IPS DF 6.9 (cell line): ENCODE data around the gene ZNF579.
A peak's percentile ranks its signal among the peaks of the same experiment; 100 is the strongest.

Experiments used
- DNase-seq: peaks from one replicate; pipeline ENCODE4 v3.0.0-alpha.2; 2013; ENCODE audit warnings: low read depth, low spot score
- H3K27ac ChIP-seq: one replicate; pipeline ENCODE4 v1.5.1; 2013; ENCODE audit warnings: low read length, control low read depth
- H3K27me3 ChIP-seq: 2 replicates; pipeline ENCODE4 v1.6.1; 2013; ENCODE audit warnings: mild to moderate bottlenecking, low read length; ENCODE audit not compliant: control insufficient read depth, insufficient read depth
- H3K36me3 ChIP-seq: 2 replicates; pipeline ENCODE4 v1.6.1; 2013; ENCODE audit warnings: low read length; ENCODE audit not compliant: control insufficient read depth, insufficient read depth
- H3K4me1 ChIP-seq: 2 replicates; pipeline ENCODE4 v1.6.1; 2013; ENCODE audit warnings: low read length; ENCODE audit not compliant: control insufficient read depth, insufficient read depth
- H3K4me3 ChIP-seq: 2 replicates; pipeline ENCODE4 v1.5.1; 2013; ENCODE audit warnings: mild to moderate bottlenecking, low read length
- H3K9me3 ChIP-seq: 2 replicates; pipeline ENCODE4 v1.6.1; 2013; ENCODE audit warnings: low read length, inconsistent platforms; ENCODE audit not compliant: control insufficient read depth, insufficient read depth
- WGBS: extraction: QIAGEN DNeasy Blood & Tissue Kit; methylation state at CpG from one replicate; pipeline ENCODE4 v1.1.7; 2013; ENCODE audit warnings: mixed read lengths, missing lambda C conversion rate; ENCODE audit not compliant: insufficient read length, insufficient coverage; 5-methylcytosine and 5-hydroxymethylcytosine counted together

ZNF579 gene

DNA sequence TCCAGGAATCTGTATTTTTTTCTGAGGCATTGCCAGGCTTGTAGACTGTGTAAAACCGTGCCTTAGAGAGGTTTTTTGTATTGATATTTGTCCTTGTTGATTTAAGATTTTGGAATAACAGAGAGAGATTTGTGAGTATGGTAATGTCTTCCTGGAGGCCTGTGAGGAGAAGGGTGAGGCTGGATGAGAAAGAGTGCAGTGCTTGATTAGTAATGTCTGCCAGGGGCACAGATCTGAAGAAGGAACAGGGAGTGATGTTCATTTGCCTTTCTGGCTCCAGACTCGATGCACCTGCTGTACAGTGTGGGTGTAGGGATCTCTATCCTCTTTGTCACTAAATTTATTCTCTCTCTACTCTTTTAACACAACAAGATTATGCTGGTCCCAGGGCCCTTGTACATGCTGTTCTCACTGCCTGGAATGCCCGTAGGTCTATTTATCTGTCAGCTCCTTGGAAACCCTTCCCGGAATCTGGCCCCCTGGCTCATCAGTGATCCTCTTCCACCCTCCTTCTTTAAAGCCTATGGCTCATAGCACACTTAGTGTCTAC, 14.4 kb upstream of the ZNF579 start:
- no peaks in the 10 kb centered on the region for H3K9me3 ChIP-seq
- no peaks in the 10 kb centered on the region; the same call in 1 of the 2 replicates for H3K36me3 ChIP-seq
- peaks cover 4% of the 10 kb centered on the region for H3K4me1 ChIP-seq
- DNase-seq = no peak
- no peaks in the 10 kb centered on the region for H3K27me3 ChIP-seq
- H3K4me3 ChIP-seq = no peak overlapping the region
- no peak overlapping the region for H3K27ac ChIP-seq
- no CpG with 5 or more reads among the region's 4 CpGs for WGBS

- Histone ChIP-seq H3K9me3 (no peaks in the 10 kb centered on the region), H3K27me3 (no peaks in the 10 kb centered on the region), H3K27ac (no peak overlapping the region), H3K36me3 (no peaks in the 10 kb centered on the region; the same call in 1 of the 2 replicates), H3K4me3 (peak overlapping the region; percentile 13; the same call in 1 of the 2 replicates), H3K4me1 (peaks cover 5% of the 10 kb centered on the region; the same call in 1 of the 2 replicates)
- DNase-seq = no peak
- no CpG with 5 or more reads among the region's 68 CpGs for WGBS
These were observed 12.6 kb upstream of the ZNF579 start for GRCh38 chr19:55593096-55593772.

GRCh38 chr19:55592391-55593090, 11.9 kb upstream of the ZNF579 start:
- no peaks in the 10 kb centered on the region for H3K9me3 ChIP-seq

DNA sequence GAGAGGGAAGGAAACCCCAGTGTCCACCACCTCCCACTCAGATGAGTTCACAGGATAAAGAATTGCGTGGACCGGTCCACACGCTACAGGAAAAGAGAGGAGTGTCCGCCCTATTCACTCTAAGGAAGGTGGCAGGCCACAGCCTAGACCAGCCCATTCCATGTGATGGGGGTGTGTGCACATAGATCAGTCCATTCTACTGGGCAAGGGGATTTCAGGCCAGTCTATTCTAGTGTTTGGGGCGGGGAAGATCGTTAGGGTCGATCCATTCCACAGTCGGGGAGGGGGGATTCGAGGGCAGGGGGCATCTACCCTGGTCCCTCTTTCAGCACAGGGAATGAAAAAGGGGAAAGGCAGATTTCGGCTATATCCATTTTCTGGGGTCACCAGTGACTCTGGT, 10.9 kb upstream of the ZNF579 start:
- no peak for DNase-seq
- H3K9me3 ChIP-seq = no peaks in the 10 kb centered on the region
- no CpG with 5 or more reads among the region's 10 CpGs for WGBS

More at GRCh38 chr19:55592391-55593090, 11.9 kb upstream of the ZNF579 start:
- Histone ChIP-seq H3K4me3 (peak overlapping the region; percentile 13; the same call in 1 of the 2 replicates), H3K27me3 (no peaks in the 10 kb centered on the region), H3K27ac (no peak overlapping the region), H3K4me1 (peaks cover 5% of the 10 kb centered on the region; the same call in 1 of the 2 replicates), H3K36me3 (no peaks in the 10 kb centered on the region; the same call in 1 of the 2 replicates)
- no CpG with 5 or more reads among the region's 73 CpGs for WGBS
- DNase-seq = no peak

DNA sequence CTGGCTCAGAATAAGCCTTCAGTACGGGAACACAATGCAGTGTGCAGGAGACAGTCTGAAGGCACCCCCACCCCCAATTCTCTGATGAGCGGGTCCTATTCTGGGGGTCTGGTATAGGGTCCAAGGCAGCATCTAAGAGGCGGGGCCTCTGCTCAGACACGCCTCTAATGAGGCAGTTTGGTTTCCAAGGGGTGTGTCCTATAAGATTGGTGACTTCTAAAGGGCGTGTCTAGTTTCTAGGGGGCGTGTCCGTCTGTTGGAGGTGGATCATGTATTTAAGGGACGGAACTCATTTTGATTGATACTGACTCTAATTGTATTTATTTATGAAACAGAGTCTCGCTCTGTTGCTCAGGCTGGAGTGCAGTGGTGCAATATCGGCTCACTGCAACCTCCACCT, 10.0 kb upstream of the ZNF579 start:
- Histone ChIP-seq H3K4me3 (no peak overlapping the region), H3K9me3 (no peaks in the 10 kb centered on the region), H3K27ac (no peak overlapping the region), H3K36me3 (no peaks in the 10 kb centered on the region; the same call in 1 of the 2 replicates), H3K4me1 (0 out of 2 replicates have a peak, but pooled peaks cover 5% of the 10 kb centered on the region), H3K27me3 (no peaks in the 10 kb centered on the region)
- no CpG with 5 or more reads among the region's 10 CpGs for WGBS
- no peak for DNase-seq

More for the DNA sequence above, 10.9 kb upstream of the ZNF579 start:
- Histone ChIP-seq H3K4me3 (no peak overlapping the region), H3K27me3 (no peaks in the 10 kb centered on the region), H3K36me3 (no peaks in the 10 kb centered on the region; the same call in 1 of the 2 replicates), H3K27ac (no peak overlapping the region), H3K4me1 (0 out of 2 replicates have a peak, but pooled peaks cover 5% of the 10 kb centered on the region)

DNA sequence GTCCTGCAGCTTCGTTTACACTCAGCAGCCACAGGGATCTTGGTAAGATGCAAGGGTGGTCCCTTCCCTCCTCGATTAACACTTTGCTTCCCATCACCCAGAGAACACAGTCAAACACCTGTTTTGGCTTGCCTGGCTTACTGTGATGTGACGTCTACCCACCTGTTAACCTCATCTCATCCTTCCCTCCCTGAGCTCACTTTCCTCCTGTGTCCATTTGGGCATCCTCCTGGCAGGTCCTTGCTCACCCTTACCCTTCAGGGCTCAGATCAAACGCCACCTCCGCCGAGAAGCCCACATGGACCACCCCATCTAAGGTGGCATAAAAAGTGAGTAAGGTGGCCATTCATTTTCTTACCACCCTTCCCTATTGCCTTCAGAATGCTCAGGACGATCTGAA, 9.5 kb upstream of the ZNF579 start:
- no peak overlapping the region for H3K27ac ChIP-seq
- H3K36me3 ChIP-seq = no peaks in the 10 kb centered on the region; the same call in 1 of the 2 replicates
- 0 out of 2 replicates have a peak, but pooled peaks cover 6% of the 10 kb centered on the region for H3K4me1 ChIP-seq
- DNase-seq = no peak
- H3K4me3 ChIP-seq = no peak overlapping the region
- WGBS = no CpG with 5 or more reads among the region's 7 CpGs
- no peaks in the 10 kb centered on the region for H3K27me3 ChIP-seq
- no peaks in the 10 kb centered on the region for H3K9me3 ChIP-seq

DNA sequence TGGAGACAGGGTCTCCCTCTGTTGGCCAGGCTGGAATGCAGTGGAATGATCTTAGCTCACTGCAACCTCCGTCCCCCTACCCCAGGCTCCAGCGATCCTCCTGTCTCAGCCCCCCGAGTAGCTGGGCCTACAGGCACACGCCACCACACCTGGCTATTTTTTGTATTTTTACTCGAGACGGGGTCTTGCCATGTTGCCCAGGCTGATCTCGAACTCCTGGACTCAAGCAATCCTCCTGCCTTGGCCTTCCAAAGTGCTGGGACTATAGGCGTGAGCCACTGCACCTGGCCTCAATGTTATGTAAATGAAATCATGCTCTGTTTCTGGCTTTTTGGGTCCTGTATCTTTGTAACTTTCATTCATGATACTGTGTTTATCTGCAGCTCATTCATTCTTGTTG, 8.1 kb upstream of the ZNF579 start:
- H3K27ac ChIP-seq = no peak overlapping the region
- no peaks in the 10 kb centered on the region for H3K27me3 ChIP-seq
- H3K4me3 ChIP-seq = no peak overlapping the region
- no peak for DNase-seq
- no peaks in the 10 kb centered on the region for H3K9me3 ChIP-seq
- H3K36me3 ChIP-seq = no peaks in the 10 kb centered on the region; the same call in 1 of the 2 replicates
- 0 out of 2 replicates have a peak, but pooled peaks cover 6% of the 10 kb centered on the region for H3K4me1 ChIP-seq
- no CpG with 5 or more reads among the region's 8 CpGs for WGBS

DNA sequence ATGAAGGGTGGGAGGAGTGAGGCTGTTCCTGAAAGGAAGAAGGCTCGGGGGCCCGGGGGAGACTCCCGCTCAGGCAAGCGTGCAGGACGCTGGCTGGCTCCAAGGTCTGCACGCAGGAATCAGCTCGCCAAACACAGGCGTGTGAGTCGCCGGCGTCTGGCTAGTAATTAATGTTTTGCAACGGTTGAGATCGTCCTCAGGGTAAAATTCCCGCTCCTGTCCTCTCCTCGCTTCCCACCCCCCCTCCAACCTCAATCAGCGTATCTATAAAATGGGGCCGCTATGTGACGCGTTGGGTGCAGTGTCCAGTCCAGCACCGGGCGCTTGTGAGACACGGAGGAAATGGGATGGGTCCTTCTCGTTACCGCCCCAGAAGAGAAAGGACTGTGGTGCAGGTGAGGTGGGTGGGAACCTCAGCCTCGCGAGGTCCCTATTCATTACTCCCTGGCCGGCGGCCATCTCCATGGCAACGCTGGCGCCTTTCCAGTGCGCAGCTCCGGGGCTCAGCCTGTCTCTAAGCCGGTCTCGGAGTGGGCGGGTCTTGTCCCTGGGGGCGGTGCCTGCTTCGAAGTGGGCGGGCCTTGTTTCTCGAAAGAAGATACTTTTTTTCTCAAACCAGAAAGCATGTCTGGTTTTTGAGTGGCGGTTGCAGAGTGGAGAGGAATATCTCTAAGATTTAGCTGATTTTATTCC, 6.5 kb upstream of the ZNF579 start:
- Histone ChIP-seq H3K9me3 (no peaks in the 10 kb centered on the region), H3K4me3 (peak overlapping the region; percentile 19; the same call in 1 of the 2 replicates), H3K36me3 (no peaks in the 10 kb centered on the region), H3K27me3 (no peaks in the 10 kb centered on the region), H3K4me1 (0 out of 2 replicates have a peak, but pooled peaks cover 4% of the 10 kb centered on the region), H3K27ac (no peak overlapping the region)
- DNase-seq = peak; percentile 94
- no CpG with 5 or more reads among the region's 40 CpGs for WGBS

- DNase-seq = no peak
- Histone ChIP-seq H3K4me3 (peak overlapping the region; percentile 50; the same call in 1 of the 2 replicates), H3K9me3 (no peaks in the 10 kb centered on the region), H3K27ac (no peak overlapping the region), H3K4me1 (0 out of 2 replicates have a peak, but pooled peaks cover 4% of the 10 kb centered on the region), H3K36me3 (no peaks in the 10 kb centered on the region), H3K27me3 (no peaks in the 10 kb centered on the region)
- WGBS = no CpG with 5 or more reads among the region's 36 CpGs
These were observed 5.2 kb upstream of the ZNF579 start for GRCh38 chr19:55585658-55586339.
